ENCODE measurements around the gene ZDHHC11B. TPM values are rescaled to one million over a fixed set of nuclear protein-coding genes. Genes with fewer than 3 reads are reported as not detected.
"Not testable (repeated sequence)": the region's sequence is repeated elsewhere in the genome, so short reads cannot be mapped to it uniquely, and the experiment has no call there.

ZDHHC11B gene
- total RNA-seq, 1 experiment from 2014 or later, result 1.4 TPM

DNA sequence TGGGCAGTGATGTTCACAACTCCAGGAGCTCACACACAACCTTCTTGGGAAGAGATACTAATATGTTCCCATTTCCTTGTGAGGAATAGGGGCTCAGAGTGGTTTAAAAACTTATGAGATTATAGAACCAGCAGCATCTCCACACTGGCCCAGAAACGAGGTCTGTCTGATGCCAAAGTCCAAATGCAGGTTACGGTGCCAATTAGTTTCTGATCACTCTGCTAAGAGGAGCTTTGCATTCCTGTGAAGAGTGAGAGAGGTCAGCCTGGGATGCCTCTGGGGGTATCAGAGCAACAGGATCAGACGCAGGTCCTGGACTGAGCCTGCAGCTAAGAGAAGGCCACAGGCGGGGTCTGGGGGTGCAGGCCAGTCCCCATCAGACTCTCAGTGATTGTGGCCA is 61.2 kb downstream of the ZDHHC11B start:
- H3K27ac Mint-ChIP-seq; H3K79me1 ChIP-seq (ENCODE audit: insufficient read depth, low read depth, low read length, poor library complexity, severe bottlenecking); H3K36me3 Mint-ChIP-seq (ENCODE audit: insufficient read depth in 1 of 3, low read depth in 3 of 3); H2AFZ ChIP-seq (ENCODE audit: low read length); H3K14ac ChIP-seq (ENCODE audit: insufficient read depth, low read length); H2BK5ac ChIP-seq (ENCODE audit: insufficient read length, low read length); H3K27me3 ChIP-seq (ENCODE audit: insufficient read depth, low read length); H4K5ac ChIP-seq (ENCODE audit: insufficient read length, low read depth, low read length); H3K9ac ChIP-seq (ENCODE audit: extremely low read depth, insufficient read length, low read length); H3K23me2 ChIP-seq (ENCODE audit: insufficient read length, low read depth, low read length, poor library complexity, severe bottlenecking); H3K4ac ChIP-seq (ENCODE audit: low read depth, low read length); H2BK120ac ChIP-seq (ENCODE audit: low read depth, low read length, poor library complexity, severe bottlenecking); H4K91ac ChIP-seq (ENCODE audit: insufficient read length, low read depth, low read length); H3K4me1 Mint-ChIP-seq; H2BK20ac ChIP-seq (ENCODE audit: low read depth, low read length, poor library complexity, severe bottlenecking); DNase-seq; H3T11ph ChIP-seq (ENCODE audit: low read length); H3K4me1 ChIP-seq (ENCODE audit: insufficient read depth, low read length); H2BK12ac ChIP-seq (ENCODE audit: insufficient read length, low read depth, low read length); H4K20me1 ChIP-seq (ENCODE audit: control insufficient read depth, insufficient read depth, insufficient read length); H4K8ac ChIP-seq (replicated peaks; ENCODE audit: insufficient read length, low read depth, low read length); H3K56ac ChIP-seq (ENCODE audit: insufficient read length, low read depth, low read length); H2AK5ac ChIP-seq (ENCODE audit: insufficient read length, low read length); H3K79me2 ChIP-seq (ENCODE audit: insufficient read depth, low read length); H2BK15ac ChIP-seq (ENCODE audit: low read depth, low read length); H3K23ac ChIP-seq (ENCODE audit: insufficient read length, low read depth, low read length); H3K4me3 Mint-ChIP-seq; H3K9me3 ChIP-seq (ENCODE audit: control insufficient read depth, low read depth, low read length); H3K18ac ChIP-seq (ENCODE audit: insufficient read length, low read depth, low read length); H3K4me2 ChIP-seq (ENCODE audit: insufficient read depth, insufficient read length, low read length); H3K27ac ChIP-seq (ENCODE audit: insufficient read length, low read depth, low read length): not testable (repeated sequence)
- Mint-ChIP-seq H3K27me3 (ENCODE audit: low read depth) (peaks cover 44% of the 10 kb centered on the region), H3K9me3 (peaks cover 8 to 15% of the 10 kb centered on the region in 2 experiments; a peak in 4 of 5 replicates)
- no CpG with 5 or more reads among the region's 4 CpGs for WGBS (ENCODE audit: extremely low coverage, insufficient read length, low lambda C conversion rate)

GRCh38 chr5:719379-719778 is 65.2 kb downstream of the ZDHHC11B start:
- H3K18ac ChIP-seq (ENCODE audit: insufficient read length, low read depth, low read length); H4K91ac ChIP-seq (ENCODE audit: insufficient read length, low read depth, low read length); H3K27ac ChIP-seq (ENCODE audit: insufficient read length, low read depth, low read length); H2BK12ac ChIP-seq (ENCODE audit: insufficient read length, low read depth, low read length); H2BK120ac ChIP-seq (ENCODE audit: low read depth, low read length, poor library complexity, severe bottlenecking); DNase-seq; H3K9ac ChIP-seq (ENCODE audit: extremely low read depth, insufficient read length, low read length); H3K4ac ChIP-seq (ENCODE audit: low read depth, low read length); H3T11ph ChIP-seq (ENCODE audit: low read length); H3K79me2 ChIP-seq (ENCODE audit: insufficient read depth, low read length); H3K36me3 Mint-ChIP-seq (ENCODE audit: insufficient read depth in 1 of 3, low read depth in 3 of 3); H3K4me3 Mint-ChIP-seq; H3K4me2 ChIP-seq (ENCODE audit: insufficient read depth, insufficient read length, low read length); H3K14ac ChIP-seq (ENCODE audit: insufficient read depth, low read length); H3K4me1 Mint-ChIP-seq; H4K5ac ChIP-seq (ENCODE audit: insufficient read length, low read depth, low read length); H2BK20ac ChIP-seq (ENCODE audit: low read depth, low read length, poor library complexity, severe bottlenecking); H3K27ac Mint-ChIP-seq; H3K56ac ChIP-seq (ENCODE audit: insufficient read length, low read depth, low read length); H3K79me1 ChIP-seq (ENCODE audit: insufficient read depth, low read depth, low read length, poor library complexity, severe bottlenecking); H2BK5ac ChIP-seq (ENCODE audit: insufficient read length, low read length); H3K4me1 ChIP-seq (ENCODE audit: insufficient read depth, low read length); H3K27me3 ChIP-seq (ENCODE audit: insufficient read depth, low read length); H3K23me2 ChIP-seq (ENCODE audit: insufficient read length, low read depth, low read length, poor library complexity, severe bottlenecking); H2BK15ac ChIP-seq (ENCODE audit: low read depth, low read length); H4K20me1 ChIP-seq (ENCODE audit: control insufficient read depth, insufficient read depth, insufficient read length); H4K8ac ChIP-seq (replicated peaks; ENCODE audit: insufficient read length, low read depth, low read length); H3K9me3 ChIP-seq (ENCODE audit: control insufficient read depth, low read depth, low read length); H2AFZ ChIP-seq (ENCODE audit: low read length); H3K23ac ChIP-seq (ENCODE audit: insufficient read length, low read depth, low read length); H2AK5ac ChIP-seq (ENCODE audit: insufficient read length, low read length): not testable (repeated sequence)
- H3K27me3 Mint-ChIP-seq (ENCODE audit: low read depth), result peaks cover 74% of the 10 kb centered on the region
- peaks cover 11 to 20% of the 10 kb centered on the region in 2 experiments; a peak in 4 of 5 replicates for H3K9me3 Mint-ChIP-seq
- no CpG with 5 or more reads among the region's 1 CpG for WGBS (ENCODE audit: extremely low coverage, insufficient read length, low lambda C conversion rate)
